NCI-H187 treated with DMSO at 0.1 percent for 48 hours (cell line): ENCODE data around the gene DUOX2.
"Not testable (repeated sequence)": the region's sequence is repeated elsewhere in the genome, so short reads cannot be mapped to it uniquely, and the experiment has no call there.

Experiments used
- DNase-seq: peaks from one replicate; lab custom pipeline; 2025; lab: John Stamatoyannopoulos, UW

The DUOX2 gene

GRCh38 chr15:45073602-45074001 lies 40.4 kb downstream of the DUOX2 start:
- not testable (repeated sequence) for DNase-seq

- DNase-seq: not testable (repeated sequence)
These were observed 44.0 kb downstream of the DUOX2 start for GRCh38 chr15:45069942-45070360.

- no peak for DNase-seq
These were observed 49.6 kb downstream of the DUOX2 start for GRCh38 chr15:45064386-45064785.

GRCh38 chr15:45062301-45062700 lies 51.7 kb downstream of the DUOX2 start:
- DNase-seq: not testable (repeated sequence)

- not testable (repeated sequence) for DNase-seq
These were observed 55.0 kb downstream of the DUOX2 start for GRCh38 chr15:45058690-45059675.

- not testable (repeated sequence) for DNase-seq
These were observed 61.3 kb downstream of the DUOX2 start for GRCh38 chr15:45052676-45053075.

GRCh38 chr15:45050587-45050986 lies 63.4 kb downstream of the DUOX2 start:
- no peak for DNase-seq

GRCh38 chr15:45048794-45049631 lies 65.0 kb downstream of the DUOX2 start:
- no peak for DNase-seq

GRCh38 chr15:45048449-45048793 lies 65.6 kb downstream of the DUOX2 start:
- DNase-seq: not testable (repeated sequence)

GRCh38 chr15:45044270-45044669 lies 69.7 kb downstream of the DUOX2 start:
- DNase-seq: not testable (repeated sequence)

GRCh38 chr15:45042859-45043258 lies 71.1 kb downstream of the DUOX2 start:
- not testable (repeated sequence) for DNase-seq
